Stimulated activated CD8-positive, alpha-beta memory T cell treated with anti-CD3 and anti-CD28 coated beads, Interleukin-15, amount 100 ng/mL, for 48 hours (primary cell): ENCODE results near the gene PAPOLA.
"Not testable (repeated sequence)": the region's sequence is repeated elsewhere in the genome, so short reads cannot be mapped to it uniquely, and the experiment has no call there.

Experiments
- DNase-seq, 2 donors: peaks; one replicate each; pipeline ENCODE4 v3.0.0-alpha.2; 2020; ENCODE audit warnings: low read depth in 2 of 2

The PAPOLA gene

DNA sequence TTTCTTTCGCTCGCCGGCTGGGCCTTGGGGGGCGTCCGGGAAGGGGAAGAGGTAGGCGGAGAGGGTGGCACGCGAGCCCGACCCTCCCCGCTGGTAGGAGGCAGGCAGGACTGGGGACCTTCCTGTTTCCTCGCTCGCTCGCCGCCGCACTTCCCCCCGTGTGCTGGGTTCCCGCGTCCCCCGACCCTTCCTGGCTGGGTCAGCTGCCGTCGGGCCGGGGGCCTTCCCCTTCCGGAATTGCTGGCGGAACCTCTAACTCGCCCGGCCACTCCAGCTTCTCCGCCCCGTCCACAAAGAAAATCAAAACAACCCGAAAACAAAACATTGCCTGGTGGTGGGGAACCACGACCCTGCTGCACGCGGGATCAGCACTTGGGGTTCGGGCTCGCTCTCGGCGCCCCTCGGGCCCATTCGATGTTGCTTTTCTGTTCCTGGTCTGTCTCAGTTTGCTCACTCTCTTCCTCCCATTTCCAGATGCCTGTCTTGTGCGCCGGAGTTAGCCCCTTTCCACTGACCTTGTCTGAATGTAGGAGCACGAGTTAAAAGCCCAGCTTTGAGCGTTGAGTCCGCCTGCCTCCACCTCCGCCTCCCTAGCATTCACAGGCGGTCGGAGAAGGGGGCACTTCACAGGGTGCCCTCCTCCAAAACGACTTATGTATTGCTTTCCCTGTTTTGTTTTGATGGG is 581 bp downstream of the PAPOLA start:
- DNase-seq, result no peak

DNA sequence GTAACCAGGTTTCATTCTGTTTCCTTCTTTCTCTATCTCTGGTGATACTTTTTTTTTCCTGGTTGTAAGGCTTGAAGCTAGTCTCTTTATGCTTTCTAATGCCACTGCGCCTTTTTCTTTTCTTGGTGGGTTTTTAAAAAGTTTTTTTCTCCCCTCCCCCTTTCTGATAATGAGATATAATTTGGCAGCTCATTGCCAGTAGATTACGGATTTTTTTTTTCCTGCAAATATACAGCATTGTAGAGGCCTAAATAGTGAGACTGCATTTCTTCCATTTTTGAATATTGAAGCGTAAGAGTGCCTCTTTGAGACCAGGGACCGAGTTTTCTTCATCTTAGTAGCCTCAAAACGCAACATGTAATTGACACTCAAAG is 1.1 kb downstream of the PAPOLA start:
- DNase-seq, result no peak

GRCh38 chr14:96504353-96504752 is 2.2 kb downstream of the PAPOLA start:
- not testable (repeated sequence) for DNase-seq

GRCh38 chr14:96507723-96508122 is 5.5 kb downstream of the PAPOLA start:
- DNase-seq, result no peak

- DNase-seq, result no peak
Observed at GRCh38 chr14:96508900-96509299, 6.7 kb downstream of the PAPOLA start.

GRCh38 chr14:96509457-96510090 is 7.4 kb downstream of the PAPOLA start:
- no peak for DNase-seq

- DNase-seq, result no peak
Observed at GRCh38 chr14:96511146-96511545, 9.0 kb downstream of the PAPOLA start.

DNA sequence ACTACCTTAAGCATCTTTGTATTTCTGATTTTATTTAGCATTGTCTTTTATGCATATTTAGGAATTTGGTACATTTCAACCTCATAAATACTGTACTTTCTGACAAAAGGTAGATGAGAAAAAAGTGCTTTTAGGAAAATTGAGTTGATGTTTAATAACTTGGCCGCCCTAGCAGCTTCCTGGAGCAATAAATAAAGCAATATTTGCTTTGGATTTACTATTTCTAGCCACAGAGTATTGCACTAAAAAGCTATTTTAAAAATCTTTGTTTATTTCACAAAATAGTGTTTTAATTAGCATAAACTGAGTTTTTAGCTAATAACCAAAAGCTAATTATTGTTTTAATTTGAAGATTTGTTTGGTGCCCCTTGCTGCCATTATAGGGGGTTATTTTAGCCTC is 9.5 kb downstream of the PAPOLA start:
- DNase-seq, result no peak

DNA sequence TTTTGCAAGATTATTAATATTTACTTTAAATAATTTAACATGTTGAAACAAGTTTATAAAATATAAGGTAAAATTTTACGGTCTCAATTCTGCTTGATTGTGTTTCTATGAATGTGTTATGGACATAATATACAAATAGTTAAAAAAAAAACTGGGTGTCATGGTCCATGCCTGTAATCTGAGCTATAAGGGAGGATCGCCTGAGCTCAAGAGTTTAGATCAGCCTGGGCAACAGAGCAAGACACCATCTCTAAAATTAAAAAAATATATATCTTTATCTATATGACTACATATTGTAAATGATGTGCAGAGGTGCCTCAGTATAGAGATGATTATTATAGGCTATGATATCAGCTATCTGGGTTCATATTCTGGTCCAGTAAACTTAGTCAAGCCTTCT is 9.9 kb downstream of the PAPOLA start:
- DNase-seq, result no peak

DNA sequence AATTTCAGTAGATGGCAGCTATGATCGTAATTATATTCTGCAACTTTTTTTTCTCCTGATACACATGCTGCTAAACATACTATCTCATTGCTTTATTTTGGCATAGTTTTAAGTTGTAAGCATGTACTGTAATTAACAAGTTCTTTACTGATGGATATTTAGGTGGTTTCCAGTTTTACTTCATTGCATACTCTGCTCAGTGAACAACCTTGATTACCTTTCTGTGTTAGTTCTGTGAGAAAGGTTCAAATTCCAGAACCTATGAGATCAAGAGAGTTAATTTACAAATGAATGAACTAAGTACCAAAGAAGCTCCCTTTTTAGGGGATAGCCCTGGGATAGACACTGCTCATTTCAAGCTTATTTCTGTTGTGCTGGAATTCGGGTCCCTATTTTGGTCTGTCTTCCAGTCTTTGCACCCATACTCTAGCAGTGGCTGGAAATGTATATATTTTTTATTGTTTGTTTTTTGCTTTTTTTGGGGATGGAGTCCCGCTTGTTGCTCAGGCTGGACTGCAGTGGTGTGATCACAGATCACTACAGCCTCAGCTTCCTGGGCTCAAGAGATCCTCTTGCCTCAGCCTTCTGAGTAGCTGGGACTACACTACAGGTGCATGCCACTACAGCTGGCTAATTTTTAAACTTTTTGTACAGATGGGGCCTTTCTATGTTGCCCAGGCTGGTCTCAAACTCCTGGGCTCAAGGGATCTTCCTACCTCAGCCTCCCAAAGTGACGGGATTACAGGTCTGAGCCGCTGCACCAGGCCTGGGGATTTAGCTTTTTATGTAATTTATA is 10.6 kb downstream of the PAPOLA start:
- DNase-seq, result no peak

GRCh38 chr14:96514694-96515093 is 12.5 kb downstream of the PAPOLA start:
- no peak for DNase-seq

GRCh38 chr14:96515731-96516130 is 13.5 kb downstream of the PAPOLA start:
- no peak for DNase-seq

DNA sequence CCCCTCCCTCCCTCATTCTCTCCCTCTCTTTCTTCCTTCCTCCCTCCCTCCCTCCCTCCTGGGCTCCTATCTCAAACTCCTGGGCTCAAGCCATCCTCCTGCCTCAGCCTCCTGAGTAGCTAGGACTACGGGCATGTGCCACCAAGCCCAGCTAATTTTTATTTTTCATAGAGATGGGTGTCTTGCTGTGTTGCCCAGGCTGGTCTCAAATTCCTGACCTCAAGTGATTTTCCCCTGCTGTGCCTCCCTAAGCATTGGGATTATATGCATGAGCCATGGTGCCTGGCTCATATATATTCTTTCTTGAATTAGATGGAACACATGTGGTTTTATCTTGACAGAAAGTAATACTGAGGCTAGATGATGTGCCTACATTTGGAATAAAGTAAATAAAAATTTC is 14.2 kb downstream of the PAPOLA start:
- DNase-seq, result no peak

DNA sequence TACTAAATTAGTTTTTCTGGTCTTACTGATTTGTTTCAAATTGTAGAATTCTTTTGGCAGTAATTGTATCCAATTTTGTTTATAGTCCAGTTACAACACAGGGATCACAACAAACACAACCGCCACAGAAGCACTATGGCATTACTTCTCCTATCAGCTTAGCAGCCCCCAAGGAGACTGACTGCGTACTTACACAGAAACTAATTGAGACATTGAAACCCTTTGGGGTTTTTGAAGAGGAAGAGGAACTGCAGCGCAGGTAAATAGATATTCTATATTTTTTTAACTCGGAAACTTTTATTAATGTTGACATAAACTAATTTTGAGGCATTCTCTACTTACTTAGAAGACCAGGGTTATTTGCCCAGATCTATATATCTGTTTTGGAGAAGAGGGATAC is 17.8 kb downstream of the PAPOLA start:
- no peak for DNase-seq

DNA sequence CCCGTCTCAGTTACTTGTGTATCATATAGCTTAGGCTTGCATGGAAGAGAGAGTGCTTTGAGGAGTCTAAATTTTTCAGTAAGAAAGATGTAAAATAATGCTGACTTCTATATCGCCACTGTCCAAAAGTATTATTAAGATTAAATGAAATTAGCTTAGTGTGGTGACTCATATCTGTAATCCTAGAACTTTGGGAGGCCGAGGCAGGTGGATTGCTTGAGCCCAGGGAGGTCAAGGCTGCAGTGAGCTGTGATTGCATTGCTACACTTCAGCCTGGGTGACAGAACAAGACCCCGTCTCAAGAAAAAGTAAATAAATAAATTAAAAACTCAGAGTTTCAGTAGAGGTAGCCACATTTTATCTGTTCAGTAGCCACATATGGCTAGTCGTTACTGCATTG is 23.3 kb downstream of the PAPOLA start:
- no peak for DNase-seq

- no peak for DNase-seq
Observed at GRCh38 chr14:96532632-96533031, 30.4 kb downstream of the PAPOLA start.

DNA sequence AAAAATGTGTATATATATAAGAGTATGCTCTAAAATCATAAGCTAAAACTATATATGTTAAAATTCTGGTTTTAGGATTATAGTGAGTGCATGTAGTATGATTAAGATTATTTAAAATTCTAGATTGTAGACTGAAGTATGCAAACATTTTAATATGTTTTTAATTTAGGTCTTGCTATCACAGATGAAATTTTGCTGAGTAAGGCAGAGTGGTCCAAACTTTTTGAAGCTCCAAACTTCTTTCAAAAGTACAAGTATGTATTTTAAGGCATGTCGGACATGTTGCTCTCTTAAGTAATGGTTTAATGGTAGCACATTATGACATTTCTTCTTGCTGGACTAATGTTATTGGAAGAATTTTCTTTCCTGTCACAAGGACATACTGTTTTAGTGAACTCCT is 34.6 kb downstream of the PAPOLA start:
- DNase-seq, result no peak

DNA sequence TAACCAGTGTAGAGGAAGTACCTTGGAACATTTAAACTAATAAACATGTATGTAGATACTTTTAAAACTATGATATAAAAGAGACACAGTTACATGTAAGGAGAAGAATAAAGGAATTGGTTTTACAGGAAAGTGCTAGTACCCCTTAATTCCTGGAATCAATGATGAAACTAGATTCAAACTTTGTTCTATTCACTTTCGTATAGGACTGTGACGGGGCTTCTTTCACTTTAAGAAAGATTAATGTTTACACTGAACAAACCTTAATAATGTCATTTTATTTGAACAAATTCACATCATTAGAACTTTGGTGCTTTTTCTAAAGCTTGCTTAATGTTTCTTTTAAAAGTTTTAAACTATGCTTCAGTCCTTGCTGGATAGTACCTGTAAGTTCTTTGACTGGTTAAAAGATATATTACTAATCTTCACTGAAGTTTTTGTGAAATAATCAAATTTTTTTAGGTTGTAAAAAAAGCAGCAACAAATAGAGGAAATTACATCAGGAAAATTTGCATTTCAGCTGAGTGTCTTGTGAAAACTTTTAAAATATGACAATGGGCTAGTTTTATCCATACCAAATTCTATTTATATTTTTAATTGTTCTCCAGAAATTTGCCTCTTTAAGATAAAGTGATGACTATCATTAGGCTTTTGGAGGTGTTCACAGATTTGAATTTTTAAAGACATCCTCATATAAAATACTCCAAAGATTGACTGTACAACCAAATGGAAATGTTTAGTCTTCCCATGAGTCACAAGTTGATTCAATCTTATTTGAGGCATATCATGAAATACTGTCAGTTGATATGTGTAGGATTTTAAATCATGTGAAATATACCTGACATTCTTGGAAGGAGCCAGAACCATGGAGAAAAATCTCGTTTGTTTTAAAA is 36.2 kb downstream of the PAPOLA start:
- no peak for DNase-seq

GRCh38 chr14:96538990-96539317 is 36.8 kb downstream of the PAPOLA start:
- no peak for DNase-seq

- no peak for DNase-seq
Observed at GRCh38 chr14:96554315-96554910, 52.2 kb downstream of the PAPOLA start.

- DNase-seq, result no peak
Observed at GRCh38 chr14:96559571-96559970, 57.4 kb downstream of the PAPOLA start.

DNA sequence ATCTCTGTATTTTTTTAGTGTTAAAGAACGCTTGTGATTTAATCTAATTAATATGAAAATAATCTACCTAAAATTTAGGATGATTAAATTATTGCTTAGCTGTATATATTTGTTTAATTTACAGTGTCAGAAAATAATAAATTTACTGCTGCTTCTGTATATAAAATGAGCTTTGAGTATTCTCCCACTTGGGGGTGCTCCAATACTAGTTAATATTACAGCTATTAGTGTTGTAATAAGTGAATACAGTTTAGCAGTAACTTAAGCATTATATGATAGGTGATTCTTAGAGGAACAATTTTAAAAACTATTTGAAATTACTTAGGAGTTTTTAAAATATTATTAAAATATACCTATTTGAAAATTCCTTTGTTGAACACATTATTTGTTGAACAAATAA is 62.2 kb downstream of the PAPOLA start:
- no peak for DNase-seq
